Gastroesophageal sphincter (tissue), 3 donors: Measurements from ENCODE around the gene DCC.

Source experiments
- CTCF ChIP-seq, 4 experiments: fragments of 200-600 bp in 2 of 4; fragments of 450-650 bp in 2 of 4; sonication (generic) in 1 of 4; IDR thresholded peaks; one replicate each; pipeline ENCODE4 v1.5.1; 2017 to 2019; ENCODE audit warnings: antibody characterized with exemption in 4 of 4, mild to moderate bottlenecking in 2 of 4, moderate library complexity in 2 of 4
- POLR2A ChIP-seq, 2 donors: fragments of 450-650 bp; IDR thresholded peaks; one replicate each; pipeline ENCODE4 v1.6.1; 2017; ENCODE audit warnings: antibody characterized with exemption in 2 of 2, mild to moderate bottlenecking in 2 of 2, moderate library complexity in 1 of 2

- TF ChIP-seq POLR2A (IDR thresholded peaks at IDR 0.05) = no peak
- TF ChIP-seq CTCF (IDR thresholded peaks at IDR 0.05) = no peak
Observed at GRCh38 chr18:52995875-52996274, 655.9 kb downstream of the DCC start.
